GM23338 (cell line): ENCODE measurements around the gene SPX. TPM values are rescaled to one million over a fixed set of nuclear protein-coding genes. Genes with fewer than 3 reads are reported as not detected.

Experiments
- ATAC-seq: fragments of 200-7000 bp; cut with Tn5 transposase; 3 replicates; pipeline ENCODE4 v1.9.1; 2020
- DNase-seq: peaks from one replicate; pipeline ENCODE4 v3.0.0-alpha.2; 2015; ENCODE audit warnings: low spot score
- H2AFZ ChIP-seq: fragments of 200-600 bp; sonication (generic); 2 replicates; pipeline ENCODE4 v1.8.0; 2016; ENCODE audit warnings: antibody characterized with exemption, mild to moderate bottlenecking, moderate library complexity
- H3F3A ChIP-seq: fragments of 200-600 bp; sonication (generic); replicated peaks from 2 replicates; pipeline ENCODE4 v1.8.0; 2017; ENCODE audit warnings: antibody characterized with exemption, mixed run types, low read depth
- H3K27ac ChIP-seq: fragments of 200-600 bp; sonication (generic); 2 replicates; pipeline ENCODE4 v1.6.1; 2016; ENCODE audit warnings: low read depth
- H3K27me3 ChIP-seq: fragments of 200-600 bp; sonication (generic); 2 replicates; pipeline ENCODE4 v1.8.0; 2016; ENCODE audit warnings: mild to moderate bottlenecking, mixed run types, moderate library complexity; ENCODE audit not compliant: insufficient read depth
- H3K36me3 ChIP-seq: fragments of 200-600 bp; sonication (generic); 2 replicates; pipeline ENCODE4 v1.8.0; 2016; ENCODE audit warnings: mild to moderate bottlenecking; ENCODE audit not compliant: insufficient read depth
- H3K4me1 ChIP-seq: fragments of 200-600 bp; sonication (generic); 2 replicates; pipeline ENCODE4 v1.8.0; 2016; ENCODE audit warnings: mild to moderate bottlenecking, moderate library complexity; ENCODE audit not compliant: insufficient read depth
- H3K4me2 ChIP-seq: fragments of 200-600 bp; sonication (generic); 2 replicates; pipeline ENCODE4 v1.7.1; 2017; ENCODE audit warnings: mixed run types
- H3K4me3 ChIP-seq: fragments of 200-600 bp; sonication (generic); 2 replicates; pipeline ENCODE4 v1.6.1; 2016; ENCODE audit warnings: mixed run types
- H3K79me2 ChIP-seq: fragments of 200-600 bp; sonication (generic); replicated peaks from 2 replicates; pipeline ENCODE4 v1.8.0; 2017; ENCODE audit warnings: mild to moderate bottlenecking; ENCODE audit not compliant: insufficient read depth
- H3K9me2 ChIP-seq: fragments of 200-600 bp; sonication (generic); 2 replicates; pipeline ENCODE4 v1.8.0; 2017; ENCODE audit not compliant: insufficient read depth
- H4K20me1 ChIP-seq: fragments of 200-600 bp; sonication (generic); replicated peaks from 2 replicates; pipeline ENCODE4 v1.8.0; 2017; ENCODE audit warnings: mild to moderate bottlenecking; ENCODE audit not compliant: insufficient read depth
- H3K27ac Mint-ChIP-seq: 2 replicates; pipeline ENCODE4 v1.8.0; 2020; ENCODE audit warnings: inconsistent platforms, mild to moderate bottlenecking, moderate library complexity, mixed read lengths
- H3K27me3 Mint-ChIP-seq: 3 replicates; pipeline ENCODE4 v1.8.0; 2022; ENCODE audit warnings: low read depth, mild to moderate bottlenecking, moderate library complexity, mixed read lengths, inconsistent platforms; ENCODE audit not compliant: insufficient read depth, poor library complexity
- H3K36me3 Mint-ChIP-seq: 3 replicates; pipeline ENCODE4 v1.8.0; 2021; ENCODE audit warnings: low read depth, mild to moderate bottlenecking, inconsistent platforms, moderate library complexity, mixed read lengths
- H3K4me1 Mint-ChIP-seq: 3 replicates; pipeline ENCODE4 v1.8.0; 2020; ENCODE audit warnings: mild to moderate bottlenecking, inconsistent platforms, mixed read lengths
- H3K4me3 Mint-ChIP-seq: 3 replicates; pipeline ENCODE4 v1.8.0; 2021; ENCODE audit warnings: moderate library complexity, mild to moderate bottlenecking, inconsistent platforms, mixed read lengths
- H3K9me3 Mint-ChIP-seq: 3 replicates; pipeline ENCODE4 v1.8.0; 2020; ENCODE audit warnings: moderate library complexity, mild to moderate bottlenecking, inconsistent platforms, mixed read lengths
- CREB1 ChIP-seq: fragments of 250-450 bp; sonication (Bioruptor Pico); IDR thresholded peaks from 2 replicates; pipeline ENCODE4 v1.5.0; 2020; ENCODE audit warnings: low read depth, mild to moderate bottlenecking, moderate library complexity
- EZH2 ChIP-seq: fragments of 200-600 bp; sonication (generic); IDR thresholded peaks from one replicate; pipeline ENCODE4 v1.8.0; 2017; ENCODE audit warnings: antibody characterized with exemption, mild to moderate bottlenecking, low read depth; ENCODE audit not compliant: unreplicated experiment
- EZH2phosphoT487 ChIP-seq: fragments of 200-600 bp; sonication (generic); IDR thresholded peaks from one replicate; pipeline ENCODE4 v1.8.1; 2018; ENCODE audit warnings: antibody characterized with exemption; ENCODE audit not compliant: unreplicated experiment
- JUNB ChIP-seq: IDR thresholded peaks from one replicate; pipeline ENCODE4 v1.6.1; 2016; ENCODE audit warnings: antibody characterized with exemption; ENCODE audit not compliant: unreplicated experiment
- NANOG ChIP-seq: IDR thresholded peaks from 2 replicates; pipeline ENCODE4 v1.6.1; 2016; ENCODE audit warnings: antibody characterized with exemption, borderline replicate concordance
- POLR2AphosphoS5 ChIP-seq: IDR thresholded peaks from 2 replicates; pipeline ENCODE4 v1.6.1; 2016; ENCODE audit warnings: antibody characterized with exemption, low read depth
- STAT1 ChIP-seq: IDR thresholded peaks from one replicate; pipeline ENCODE4 v1.6.1; 2016; ENCODE audit warnings: antibody characterized with exemption; ENCODE audit not compliant: unreplicated experiment
- ZNF114 ChIP-seq: fragments of 250-450 bp; sonication (Bioruptor Pico); IDR thresholded peaks from 2 replicates; pipeline ENCODE4 v1.5.0; 2020; ENCODE audit warnings: mild to moderate bottlenecking, moderate library complexity
- ZNF331 ChIP-seq: fragments of 250-450 bp; sonication (Bioruptor Pico); IDR thresholded peaks from 2 replicates; pipeline ENCODE4 v1.5.0; 2020; ENCODE audit warnings: low read depth, mild to moderate bottlenecking, moderate library complexity
- polyA plus RNA-seq: library from polyadenylated mRNA; unstranded; fragments of >200 nt; fragmentation: Nextera tagmentation; extraction: Ambion mirVana; gene quantifications from 2 replicates; pipeline ENCODE4 v1.2.1, GENCODE V29; 2016
- total RNA-seq: library from RNA; depleted of rRNA; stranded (reverse); fragments of >200 nt; shearing (Covaris generic); gene quantifications from 2 replicates; pipeline ENCODE4 v1.2.3, GENCODE V29; 2014
- TF ChIP-seq, protein P1 (sequence below): IDR thresholded peaks from one replicate; pipeline ENCODE4 v1.6.1; 2018; ENCODE audit warnings: antibody characterized with exemption; ENCODE audit not compliant: unreplicated experiment
- TF ChIP-seq, protein P2 (sequence below): IDR thresholded peaks from 2 replicates; pipeline ENCODE4 v1.6.1; 2016; ENCODE audit warnings: antibody characterized with exemption
- TF ChIP-seq, protein P3 (sequence below), 2 experiments: fragments of 200-600 bp in 1 of 2; sonication (generic) in 1 of 2; conservative IDR thresholded peaks; 2 replicates each; pipeline versions ENCODE4 v1.5.1 to v1.6.1; 2016 to 2017; ENCODE audit warnings: antibody characterized with exemption in 2 of 2, low read depth in 2 of 2, mild to moderate bottlenecking in 2 of 2, moderate library complexity in 1 of 2

The SPX gene
- total and polyA plus RNA-seq, 2 experiments from 2014 or later = 1.3 TPM

DNA sequence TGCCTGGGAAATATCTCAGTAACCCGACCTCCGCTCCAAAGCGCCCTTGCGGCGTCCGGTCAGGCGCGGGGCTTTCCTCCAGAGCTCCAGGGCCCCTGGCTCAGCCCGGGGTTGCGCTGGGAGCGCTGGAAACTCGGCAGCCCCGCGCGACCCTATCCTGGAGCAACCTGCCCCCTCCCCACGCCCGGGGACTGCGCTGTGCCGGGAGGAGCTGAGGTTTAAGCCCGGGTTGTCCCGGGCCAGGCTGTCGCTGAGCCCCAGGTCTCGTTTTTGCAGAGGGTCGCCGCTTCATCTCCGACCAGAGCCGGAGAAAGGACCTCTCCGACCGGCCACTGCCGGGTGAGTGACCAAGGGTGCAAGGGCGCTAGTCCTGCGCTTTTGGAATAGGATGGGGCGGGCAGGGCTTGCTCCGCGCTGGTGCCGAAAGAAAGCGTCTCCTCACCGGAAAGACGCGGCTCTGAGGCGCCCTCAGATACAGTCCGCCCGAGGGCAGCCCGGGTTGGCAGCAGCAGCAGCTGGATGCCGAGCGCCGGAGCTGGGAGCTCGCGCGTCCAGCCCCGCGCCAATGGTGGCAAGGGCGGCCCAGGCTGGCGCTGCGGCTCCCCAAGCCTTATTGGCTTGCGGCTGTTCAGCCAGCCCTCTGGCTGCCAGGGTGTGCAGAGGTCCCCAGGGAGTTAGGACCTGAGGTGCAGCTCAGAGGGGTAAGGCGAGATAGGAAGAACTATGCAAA lies 1.5 kb downstream of the SPX start:
- DNase-seq = peak; percentile 85
- Histone ChIP-seq H3K27ac (no peak overlapping the region), H3F3A (no peaks in the 10 kb centered on the region), H3K27me3 (peaks cover 62% of the 10 kb centered on the region), H3K4me2 (peak overlapping the region; percentile 83), H3K79me2 (no peaks in the 10 kb centered on the region), H3K4me3 (peak overlapping the region; percentile 80), H3K9me2 (no peaks in the 10 kb centered on the region), H4K20me1 (no peaks in the 10 kb centered on the region), H3K4me1 (peaks cover 5% of the 10 kb centered on the region), H2AFZ (peak overlapping the region; percentile 87), H3K36me3 (no peaks in the 10 kb centered on the region)
- Mint-ChIP-seq H3K27ac (no peak overlapping the region), H3K4me3 (peak overlapping the region; percentile 75), H3K4me1 (peaks cover 12% of the 10 kb centered on the region; the same call in 2 of the 3 replicates), H3K9me3 (peaks cover 3% of the 10 kb centered on the region; the same call in 1 of the 3 replicates), H3K36me3 (no peaks in the 10 kb centered on the region), H3K27me3 (peaks cover 17% of the 10 kb centered on the region)
- ATAC-seq = peak; percentile 95
- 0 out of 2 replicates have a peak, but pooled peaks have one; percentile 34 for TF ChIP-seq CREB1 (CRISPR knock-in tag)
- TF ChIP-seq, protein P1, sequence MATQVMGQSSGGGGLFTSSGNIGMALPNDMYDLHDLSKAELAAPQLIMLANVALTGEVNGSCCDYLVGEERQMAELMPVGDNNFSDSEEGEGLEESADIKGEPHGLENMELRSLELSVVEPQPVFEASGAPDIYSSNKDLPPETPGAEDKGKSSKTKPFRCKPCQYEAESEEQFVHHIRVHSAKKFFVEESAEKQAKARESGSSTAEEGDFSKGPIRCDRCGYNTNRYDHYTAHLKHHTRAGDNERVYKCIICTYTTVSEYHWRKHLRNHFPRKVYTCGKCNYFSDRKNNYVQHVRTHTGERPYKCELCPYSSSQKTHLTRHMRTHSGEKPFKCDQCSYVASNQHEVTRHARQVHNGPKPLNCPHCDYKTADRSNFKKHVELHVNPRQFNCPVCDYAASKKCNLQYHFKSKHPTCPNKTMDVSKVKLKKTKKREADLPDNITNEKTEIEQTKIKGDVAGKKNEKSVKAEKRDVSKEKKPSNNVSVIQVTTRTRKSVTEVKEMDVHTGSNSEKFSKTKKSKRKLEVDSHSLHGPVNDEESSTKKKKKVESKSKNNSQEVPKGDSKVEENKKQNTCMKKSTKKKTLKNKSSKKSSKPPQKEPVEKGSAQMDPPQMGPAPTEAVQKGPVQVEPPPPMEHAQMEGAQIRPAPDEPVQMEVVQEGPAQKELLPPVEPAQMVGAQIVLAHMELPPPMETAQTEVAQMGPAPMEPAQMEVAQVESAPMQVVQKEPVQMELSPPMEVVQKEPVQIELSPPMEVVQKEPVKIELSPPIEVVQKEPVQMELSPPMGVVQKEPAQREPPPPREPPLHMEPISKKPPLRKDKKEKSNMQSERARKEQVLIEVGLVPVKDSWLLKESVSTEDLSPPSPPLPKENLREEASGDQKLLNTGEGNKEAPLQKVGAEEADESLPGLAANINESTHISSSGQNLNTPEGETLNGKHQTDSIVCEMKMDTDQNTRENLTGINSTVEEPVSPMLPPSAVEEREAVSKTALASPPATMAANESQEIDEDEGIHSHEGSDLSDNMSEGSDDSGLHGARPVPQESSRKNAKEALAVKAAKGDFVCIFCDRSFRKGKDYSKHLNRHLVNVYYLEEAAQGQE = no peak
- peak; percentile 51; the same call in 1 of the 2 replicates for TF ChIP-seq POLR2AphosphoS5
- no peak for TF ChIP-seq JUNB

DNA sequence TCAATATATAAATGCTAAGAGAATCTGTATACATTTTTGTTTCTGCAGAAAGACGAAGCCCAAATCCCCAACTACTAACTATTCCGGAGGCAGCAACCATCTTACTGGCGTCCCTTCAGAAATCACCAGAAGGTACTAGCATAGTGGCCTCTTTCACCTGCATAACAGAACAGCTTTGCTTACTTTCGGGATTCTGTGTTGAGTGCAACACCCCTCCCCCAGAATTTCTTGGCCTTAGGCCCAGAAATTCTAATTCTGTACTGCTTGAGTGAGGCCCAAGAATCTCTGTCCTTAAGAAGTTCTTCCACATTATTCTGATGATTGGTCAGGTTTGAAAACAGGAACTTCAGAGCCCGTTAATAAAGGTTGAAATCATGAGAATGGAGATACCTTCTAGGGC lies 2.9 kb downstream of the SPX start:
- H3K36me3 ChIP-seq = no peaks in the 10 kb centered on the region
- no peak overlapping the region for H3K27ac ChIP-seq
- H2AFZ ChIP-seq = no peak overlapping the region
- no peaks in the 10 kb centered on the region for H3K79me2 ChIP-seq
- peak overlapping the region; percentile 75; the same call in 2 of the 3 replicates for H3K4me3 Mint-ChIP-seq
- peaks cover 17% of the 10 kb centered on the region for H3K27me3 Mint-ChIP-seq
- H3K4me1 ChIP-seq = peaks cover 5% of the 10 kb centered on the region
- H3K4me2 ChIP-seq = no peak overlapping the region
- H3F3A ChIP-seq = no peaks in the 10 kb centered on the region
- no peak overlapping the region for H3K27ac Mint-ChIP-seq
- no peak overlapping the region for H3K4me3 ChIP-seq
- H3K9me2 ChIP-seq = no peaks in the 10 kb centered on the region
- no peaks in the 10 kb centered on the region for H3K36me3 Mint-ChIP-seq
- peaks cover 3% of the 10 kb centered on the region; the same call in 1 of the 3 replicates for H3K9me3 Mint-ChIP-seq
- DNase-seq = no peak
- no peaks in the 10 kb centered on the region for H4K20me1 ChIP-seq
- peaks cover 62% of the 10 kb centered on the region for H3K27me3 ChIP-seq
- no peak for ATAC-seq
- peaks cover 12% of the 10 kb centered on the region; the same call in 2 of the 3 replicates for H3K4me1 Mint-ChIP-seq
- no peak for TF ChIP-seq POLR2AphosphoS5
- TF ChIP-seq, protein P1 = no peak
- TF ChIP-seq JUNB = no peak
- TF ChIP-seq CREB1 (CRISPR knock-in tag) = no peak
- TF ChIP-seq, protein P2, sequence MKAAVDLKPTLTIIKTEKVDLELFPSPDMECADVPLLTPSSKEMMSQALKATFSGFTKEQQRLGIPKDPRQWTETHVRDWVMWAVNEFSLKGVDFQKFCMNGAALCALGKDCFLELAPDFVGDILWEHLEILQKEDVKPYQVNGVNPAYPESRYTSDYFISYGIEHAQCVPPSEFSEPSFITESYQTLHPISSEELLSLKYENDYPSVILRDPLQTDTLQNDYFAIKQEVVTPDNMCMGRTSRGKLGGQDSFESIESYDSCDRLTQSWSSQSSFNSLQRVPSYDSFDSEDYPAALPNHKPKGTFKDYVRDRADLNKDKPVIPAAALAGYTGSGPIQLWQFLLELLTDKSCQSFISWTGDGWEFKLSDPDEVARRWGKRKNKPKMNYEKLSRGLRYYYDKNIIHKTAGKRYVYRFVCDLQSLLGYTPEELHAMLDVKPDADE = no peak
- no peak for TF ChIP-seq EZH2phosphoT487
- TF ChIP-seq ZNF114 (CRISPR knock-in tag) = no peak
- TF ChIP-seq, protein P3, sequence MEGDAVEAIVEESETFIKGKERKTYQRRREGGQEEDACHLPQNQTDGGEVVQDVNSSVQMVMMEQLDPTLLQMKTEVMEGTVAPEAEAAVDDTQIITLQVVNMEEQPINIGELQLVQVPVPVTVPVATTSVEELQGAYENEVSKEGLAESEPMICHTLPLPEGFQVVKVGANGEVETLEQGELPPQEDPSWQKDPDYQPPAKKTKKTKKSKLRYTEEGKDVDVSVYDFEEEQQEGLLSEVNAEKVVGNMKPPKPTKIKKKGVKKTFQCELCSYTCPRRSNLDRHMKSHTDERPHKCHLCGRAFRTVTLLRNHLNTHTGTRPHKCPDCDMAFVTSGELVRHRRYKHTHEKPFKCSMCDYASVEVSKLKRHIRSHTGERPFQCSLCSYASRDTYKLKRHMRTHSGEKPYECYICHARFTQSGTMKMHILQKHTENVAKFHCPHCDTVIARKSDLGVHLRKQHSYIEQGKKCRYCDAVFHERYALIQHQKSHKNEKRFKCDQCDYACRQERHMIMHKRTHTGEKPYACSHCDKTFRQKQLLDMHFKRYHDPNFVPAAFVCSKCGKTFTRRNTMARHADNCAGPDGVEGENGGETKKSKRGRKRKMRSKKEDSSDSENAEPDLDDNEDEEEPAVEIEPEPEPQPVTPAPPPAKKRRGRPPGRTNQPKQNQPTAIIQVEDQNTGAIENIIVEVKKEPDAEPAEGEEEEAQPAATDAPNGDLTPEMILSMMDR (conservative IDR thresholded peaks at IDR 0.05; ENCODE audit: low read depth in 2 of 2) = no peak
- no peak for TF ChIP-seq NANOG
- TF ChIP-seq STAT1 = no peak
- no peak for TF ChIP-seq ZNF331 (CRISPR knock-in tag)
- no peak for TF ChIP-seq EZH2
